ENCODE measurements around the gene TDRKH.

Gene TDRKH

DNA sequence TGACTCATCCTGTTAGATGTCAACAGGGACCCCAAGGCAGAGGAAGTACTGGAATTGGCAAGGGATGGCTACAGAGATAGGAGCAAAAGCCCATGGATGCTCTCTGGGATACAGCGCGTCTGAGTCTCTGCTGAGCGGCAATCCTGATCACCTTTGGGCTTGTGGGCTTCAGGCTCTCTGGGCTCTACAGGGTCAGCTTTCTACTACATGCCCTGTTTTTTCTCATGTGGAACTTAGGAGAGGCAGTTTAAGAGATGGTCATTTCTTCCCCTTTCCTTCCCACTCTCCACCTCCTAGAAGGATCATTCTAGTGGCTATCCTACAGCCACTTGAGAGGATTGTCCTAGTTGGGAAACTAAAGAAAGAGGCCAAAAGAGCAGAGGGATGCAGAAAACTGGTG lies 13.6 kb upstream of the TDRKH start:
- TF ChIP-seq, protein P1, sequence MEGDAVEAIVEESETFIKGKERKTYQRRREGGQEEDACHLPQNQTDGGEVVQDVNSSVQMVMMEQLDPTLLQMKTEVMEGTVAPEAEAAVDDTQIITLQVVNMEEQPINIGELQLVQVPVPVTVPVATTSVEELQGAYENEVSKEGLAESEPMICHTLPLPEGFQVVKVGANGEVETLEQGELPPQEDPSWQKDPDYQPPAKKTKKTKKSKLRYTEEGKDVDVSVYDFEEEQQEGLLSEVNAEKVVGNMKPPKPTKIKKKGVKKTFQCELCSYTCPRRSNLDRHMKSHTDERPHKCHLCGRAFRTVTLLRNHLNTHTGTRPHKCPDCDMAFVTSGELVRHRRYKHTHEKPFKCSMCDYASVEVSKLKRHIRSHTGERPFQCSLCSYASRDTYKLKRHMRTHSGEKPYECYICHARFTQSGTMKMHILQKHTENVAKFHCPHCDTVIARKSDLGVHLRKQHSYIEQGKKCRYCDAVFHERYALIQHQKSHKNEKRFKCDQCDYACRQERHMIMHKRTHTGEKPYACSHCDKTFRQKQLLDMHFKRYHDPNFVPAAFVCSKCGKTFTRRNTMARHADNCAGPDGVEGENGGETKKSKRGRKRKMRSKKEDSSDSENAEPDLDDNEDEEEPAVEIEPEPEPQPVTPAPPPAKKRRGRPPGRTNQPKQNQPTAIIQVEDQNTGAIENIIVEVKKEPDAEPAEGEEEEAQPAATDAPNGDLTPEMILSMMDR (IDR thresholded peaks at IDR 0.05; ENCODE audit: control insufficient read depth, extremely low read depth, insufficient read depth): no peak
- no peak for DNase-seq (ENCODE audit: low read depth)
- H3K4me3 ChIP-seq (ENCODE audit: low read depth, low read length): no peak overlapping the region

DNA sequence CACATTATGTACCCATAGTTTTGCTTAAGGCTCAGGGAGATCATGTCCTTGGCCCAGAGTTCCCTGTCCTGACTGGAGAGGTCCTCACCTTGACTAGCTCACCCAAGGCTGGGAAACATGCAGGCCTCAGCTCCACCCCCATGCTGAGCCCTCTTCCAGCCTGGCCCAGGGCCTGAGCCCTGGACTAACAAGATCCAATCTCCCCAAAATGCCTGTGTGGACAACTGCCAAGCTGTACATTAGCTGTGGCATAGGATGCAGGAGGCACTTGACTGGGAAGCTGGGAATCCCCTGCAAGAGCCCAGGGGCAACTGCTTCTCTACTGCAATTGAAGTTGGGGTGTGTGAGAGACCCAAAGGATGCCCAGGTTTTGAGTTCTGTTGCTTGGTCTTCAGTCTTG lies 12.9 kb upstream of the TDRKH start:
- no peak overlapping the region for H3K4me3 ChIP-seq (ENCODE audit: low read depth, low read length)
- no peak for DNase-seq (ENCODE audit: low read depth)
- TF ChIP-seq, protein P1 (IDR thresholded peaks at IDR 0.05; ENCODE audit: control insufficient read depth, extremely low read depth, insufficient read depth): no peak

DNA sequence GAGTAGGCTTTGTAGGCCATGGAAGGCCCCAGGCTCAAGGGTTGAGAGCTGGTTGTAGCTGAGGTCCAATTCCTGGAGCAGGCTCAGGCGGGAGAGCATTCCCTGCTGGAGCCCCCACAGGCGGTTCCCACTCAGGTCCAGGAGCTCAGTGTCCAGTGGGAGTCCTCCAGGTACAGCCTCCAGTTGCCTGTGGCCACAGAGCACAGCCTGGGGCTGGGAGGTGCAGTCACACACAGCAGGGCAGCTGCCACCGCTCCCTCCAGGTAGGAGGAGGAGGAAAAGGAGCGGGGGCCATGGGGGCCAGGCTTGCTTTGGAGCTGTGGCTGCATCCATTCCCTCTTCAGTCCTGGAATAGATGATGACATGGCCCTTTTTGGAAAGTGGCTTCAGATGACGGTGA lies 12.1 kb upstream of the TDRKH start:
- DNase-seq (ENCODE audit: low read depth): no peak
- H3K4me3 ChIP-seq (ENCODE audit: low read depth, low read length): no peak overlapping the region
- TF ChIP-seq, protein P1 (IDR thresholded peaks at IDR 0.05; ENCODE audit: control insufficient read depth, extremely low read depth, insufficient read depth): no peak

DNA sequence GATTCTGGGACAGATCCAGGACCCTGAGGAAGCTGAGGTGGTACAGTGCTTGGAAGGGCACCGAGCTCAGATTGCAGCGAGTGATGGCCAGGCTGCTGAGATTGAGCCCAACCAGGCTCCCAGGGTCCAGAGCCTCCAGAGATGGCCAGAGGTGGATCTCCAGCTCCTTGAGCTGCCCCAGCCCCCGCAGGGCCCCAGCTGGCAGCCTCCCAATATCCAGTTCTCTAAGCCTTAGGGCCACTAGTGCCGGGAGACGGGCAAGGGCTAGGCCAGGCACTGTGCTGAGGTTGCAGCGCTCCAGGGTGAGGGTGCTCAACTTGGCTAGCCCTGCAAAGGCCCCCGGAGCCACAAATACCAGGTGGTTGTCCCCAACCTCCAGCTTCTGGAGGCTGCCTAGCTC lies 11.5 kb upstream of the TDRKH start:
- no peak overlapping the region for H3K4me3 ChIP-seq (ENCODE audit: low read depth, low read length)
- TF ChIP-seq, protein P1 (IDR thresholded peaks at IDR 0.05; ENCODE audit: control insufficient read depth, extremely low read depth, insufficient read depth): no peak
- no peak for DNase-seq (ENCODE audit: low read depth)

DNA sequence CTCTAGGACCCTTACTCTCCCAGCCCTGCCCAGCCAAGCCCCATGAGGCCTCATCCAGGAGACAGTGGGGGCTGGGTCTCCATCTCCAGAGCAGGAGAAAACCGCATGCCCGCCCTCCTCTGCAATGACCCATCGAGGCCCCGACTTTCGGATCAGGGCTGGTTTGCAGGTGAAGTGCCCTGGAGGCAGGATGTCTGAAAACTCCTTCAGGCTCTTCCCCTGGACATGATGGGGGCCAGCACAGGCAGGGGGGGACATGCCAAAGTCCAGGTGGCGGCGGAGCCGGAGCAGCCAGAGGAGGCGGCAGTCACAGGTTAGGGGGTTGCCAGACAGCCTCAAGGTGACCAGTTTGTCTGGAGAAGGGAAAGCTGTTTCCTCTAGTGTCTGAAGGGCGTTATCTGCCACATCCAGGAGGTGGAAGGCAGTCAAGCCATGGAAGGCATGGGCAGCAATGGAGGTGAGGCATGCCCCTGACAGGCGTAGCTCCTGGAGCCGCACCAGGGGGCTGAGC lies 11.1 kb upstream of the TDRKH start:
- no peak for DNase-seq (ENCODE audit: low read depth)
- TF ChIP-seq, protein P1 (IDR thresholded peaks at IDR 0.05; ENCODE audit: control insufficient read depth, extremely low read depth, insufficient read depth): no peak
- no peak overlapping the region for H3K4me3 ChIP-seq (ENCODE audit: low read depth, low read length)

DNA sequence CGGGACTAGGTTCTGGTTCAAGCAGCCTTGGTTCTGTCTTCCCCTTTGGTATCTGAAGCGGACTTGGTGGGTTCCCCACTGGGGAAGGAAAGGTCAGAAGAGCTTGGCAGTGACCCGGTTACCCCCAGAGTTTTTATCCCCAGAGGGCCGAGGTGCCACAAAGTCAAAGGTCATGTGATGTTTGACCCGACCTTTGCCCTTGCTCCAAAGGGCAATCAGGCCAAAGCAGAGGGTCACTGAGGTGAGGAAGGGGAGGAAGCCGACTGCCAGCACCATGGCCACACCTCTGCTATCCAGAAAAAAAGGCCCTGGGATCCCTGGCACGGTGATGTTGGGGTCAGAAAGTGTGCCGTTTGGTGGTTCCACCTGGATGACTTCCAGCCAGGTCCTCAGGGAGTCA lies 10.5 kb upstream of the TDRKH start:
- DNase-seq (ENCODE audit: low read depth): no peak
- TF ChIP-seq, protein P1 (IDR thresholded peaks at IDR 0.05; ENCODE audit: control insufficient read depth, extremely low read depth, insufficient read depth): no peak

More for the DNA sequence above, 10.5 kb upstream of the TDRKH start:
- no peak overlapping the region for H3K4me3 ChIP-seq (ENCODE audit: low read depth, low read length)

All from LNCaP clone FGC (cell line).